PC-9 (cell line): ENCODE results near the gene TAC4. TPM values are rescaled to one million over a fixed set of nuclear protein-coding genes. Genes with fewer than 3 reads are reported as not detected.

Experiments used
- BruUV-seq: library from RNA; stranded (reverse); fragments of 400-500 nt; replicated peaks from 2 replicates; lab custom pipeline; 2021; lab: Mats Ljungman, UMichigan
- CTCF ChIA-PET: fragments of 300-600 bp; sonication (Branson Sonifier 250); formaldehyde crosslinking; loops from one replicate; lab custom pipeline; 2022; ENCODE audit warnings: antibody characterized with exemption; lab: Charles Lee
- POLR2A ChIA-PET: fragments of 300-600 bp; sonication (Branson Sonifier 250); formaldehyde crosslinking; loops from one replicate; lab custom pipeline; 2022; ENCODE audit warnings: antibody characterized with exemption; ENCODE audit not compliant: unreplicated experiment; lab: Charles Lee
- DNase-seq, 2 experiments: peaks; one replicate each; pipeline versions ENCODE4 v3.0.0 to v3.0.0-alpha.2; 2015 to 2022; ENCODE audit warnings: mixed read lengths in 1 of 2
- H2AFZ ChIP-seq: fragments of 200-600 bp; sonication (generic); 2 replicates; pipeline ENCODE4 v1.8.1; 2017; ENCODE audit warnings: antibody characterized with exemption
- H3F3A ChIP-seq: fragments of 200-600 bp; sonication (generic); 2 replicates; pipeline ENCODE4 v1.8.1; 2017; ENCODE audit warnings: antibody characterized with exemption, mild to moderate bottlenecking, low read depth; ENCODE audit not compliant: insufficient read depth
- H3K27ac ChIP-seq: fragments of 200-600 bp; sonication (generic); 2 replicates; pipeline ENCODE4 v1.6.1; 2016; ENCODE audit warnings: mixed run types
- H3K27me3 ChIP-seq: fragments of 200-600 bp; sonication (generic); 2 replicates; pipeline ENCODE4 v1.6.1; 2016; ENCODE audit warnings: low read depth, mixed run types; ENCODE audit not compliant: insufficient read depth
- H3K36me3 ChIP-seq: fragments of 200-600 bp; sonication (generic); 2 replicates; pipeline ENCODE4 v1.6.1; 2016; ENCODE audit warnings: low read depth, mixed run types
- H3K4me1 ChIP-seq: fragments of 200-600 bp; sonication (generic); replicated peaks from 2 replicates; pipeline ENCODE4 v1.6.1; 2016; ENCODE audit warnings: mixed run types; ENCODE audit not compliant: insufficient read depth
- H3K4me2 ChIP-seq: fragments of 200-600 bp; sonication (generic); 2 replicates; pipeline ENCODE4 v1.6.1; 2017; ENCODE audit warnings: mixed run types
- H3K4me3 ChIP-seq: fragments of 200-600 bp; sonication (generic); 2 replicates; pipeline ENCODE4 v1.6.1; 2016; ENCODE audit warnings: mixed run types
- H3K79me2 ChIP-seq: fragments of 200-600 bp; sonication (generic); 2 replicates; pipeline ENCODE4 v1.6.1; 2017; ENCODE audit warnings: low read depth, mixed run types
- H3K9me2 ChIP-seq: fragments of 200-600 bp; sonication (generic); 2 replicates; pipeline ENCODE4 v1.8.1; 2017; ENCODE audit warnings: mild to moderate bottlenecking; ENCODE audit not compliant: insufficient read depth
- H3K9me3 ChIP-seq: fragments of 200-600 bp; sonication (generic); 2 replicates; pipeline ENCODE4 v1.8.1; 2016; ENCODE audit warnings: low read depth; ENCODE audit not compliant: insufficient read depth
- H4K20me1 ChIP-seq: fragments of 200-600 bp; sonication (generic); 2 replicates; pipeline ENCODE4 v1.8.1; 2017; ENCODE audit not compliant: insufficient read depth
- EZH2 ChIP-seq: fragments of 200-600 bp; sonication (generic); IDR thresholded peaks from 2 replicates; pipeline ENCODE4 v1.8.0; 2017; ENCODE audit warnings: antibody characterized with exemption, low read depth
- intact Hi-C: fragments of 100-400 bp; cut with micrococcal nuclease; formaldehyde crosslinking; loops from one replicate; pipeline ENCODE4 v1.10.0; 2022; ENCODE audit not compliant: unreplicated experiment
- total RNA-seq: library from RNA; stranded (reverse); gene quantifications from 2 replicates; pipeline ENCODE4 v1.2.3, GENCODE V29; 2021
- TF ChIP-seq, protein P1 (sequence below): fragments of 200-600 bp; sonication (generic); conservative IDR thresholded peaks from 2 replicates; pipeline ENCODE4 v1.6.1; 2017; ENCODE audit warnings: mixed run types, antibody characterized with exemption, mild to moderate bottlenecking, moderate library complexity

TAC4 gene
- total RNA-seq, 1 experiment from 2014 or later = not detected

- Histone ChIP-seq H3K9me2 (no peaks in the 10 kb centered on the region), H2AFZ (no peak overlapping the region), H3K27ac (no peak overlapping the region), H3K4me1 (peaks cover 4% of the 10 kb centered on the region), H3K4me2 (no peak overlapping the region), H3F3A (no peaks in the 10 kb centered on the region), H3K9me3 (no peaks in the 10 kb centered on the region), H3K79me2 (no peaks in the 10 kb centered on the region), H4K20me1 (no peaks in the 10 kb centered on the region), H3K4me3 (no peak overlapping the region), H3K27me3 (no peaks in the 10 kb centered on the region), H3K36me3 (no peaks in the 10 kb centered on the region)
- ChIA-PET POLR2A (no interaction called here), CTCF (interaction anchor here (3.9 kb wide), 1 partner anchor 135 kb away, joined by 29 read pairs; no protein-coding TSS in a partner anchor)
- TF ChIP-seq EZH2 = no peak
- TF ChIP-seq, protein P1, sequence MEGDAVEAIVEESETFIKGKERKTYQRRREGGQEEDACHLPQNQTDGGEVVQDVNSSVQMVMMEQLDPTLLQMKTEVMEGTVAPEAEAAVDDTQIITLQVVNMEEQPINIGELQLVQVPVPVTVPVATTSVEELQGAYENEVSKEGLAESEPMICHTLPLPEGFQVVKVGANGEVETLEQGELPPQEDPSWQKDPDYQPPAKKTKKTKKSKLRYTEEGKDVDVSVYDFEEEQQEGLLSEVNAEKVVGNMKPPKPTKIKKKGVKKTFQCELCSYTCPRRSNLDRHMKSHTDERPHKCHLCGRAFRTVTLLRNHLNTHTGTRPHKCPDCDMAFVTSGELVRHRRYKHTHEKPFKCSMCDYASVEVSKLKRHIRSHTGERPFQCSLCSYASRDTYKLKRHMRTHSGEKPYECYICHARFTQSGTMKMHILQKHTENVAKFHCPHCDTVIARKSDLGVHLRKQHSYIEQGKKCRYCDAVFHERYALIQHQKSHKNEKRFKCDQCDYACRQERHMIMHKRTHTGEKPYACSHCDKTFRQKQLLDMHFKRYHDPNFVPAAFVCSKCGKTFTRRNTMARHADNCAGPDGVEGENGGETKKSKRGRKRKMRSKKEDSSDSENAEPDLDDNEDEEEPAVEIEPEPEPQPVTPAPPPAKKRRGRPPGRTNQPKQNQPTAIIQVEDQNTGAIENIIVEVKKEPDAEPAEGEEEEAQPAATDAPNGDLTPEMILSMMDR = no peak
- BruUV-seq = no TSS peak
- intact Hi-C loops = no loop called here
- DNase-seq = no peak
Measured at GRCh38 chr17:49862781-49863331, 15.0 kb upstream of the TAC4 start.

DNA sequence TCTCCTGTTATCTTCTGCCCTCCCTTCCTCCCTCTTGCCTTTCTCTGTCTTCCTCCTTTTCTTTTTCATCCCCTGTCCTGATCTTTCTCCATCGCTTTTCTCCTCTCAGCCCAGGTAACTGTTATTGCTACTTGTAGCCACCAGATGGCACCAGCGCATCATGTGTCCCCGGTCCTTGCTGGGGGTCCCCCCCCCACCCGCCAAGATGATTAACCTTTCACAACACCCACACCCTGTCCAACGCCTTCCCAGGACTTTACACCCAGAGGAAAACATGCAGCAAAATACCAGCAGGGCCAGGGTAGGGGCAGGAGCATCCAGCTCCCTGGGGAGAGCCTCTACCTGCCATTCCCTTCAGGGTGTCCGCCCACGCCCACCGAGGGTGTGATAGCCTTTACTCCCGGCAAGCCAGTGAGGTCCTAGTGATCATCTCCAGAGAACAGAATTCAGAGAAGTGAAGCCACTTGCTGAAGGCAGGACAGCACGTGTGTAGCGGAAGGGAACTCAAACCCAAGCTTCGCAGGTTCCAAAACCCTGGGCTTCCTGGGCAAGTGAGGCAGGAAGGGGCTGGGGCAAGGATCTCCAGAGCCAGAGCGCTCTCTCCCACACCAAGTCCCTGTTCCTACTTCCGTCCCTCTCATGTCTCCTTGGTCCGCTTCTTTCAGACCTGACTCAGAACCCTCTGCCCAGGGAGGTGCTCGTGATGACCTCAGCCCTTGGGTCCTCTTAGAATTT lies 13.4 kb upstream of the TAC4 start:
- DNase-seq = peak; percentile 65 to 68
- Histone ChIP-seq H3K79me2 (no peaks in the 10 kb centered on the region), H3K4me2 (peak overlapping the region; percentile 39), H4K20me1 (no peaks in the 10 kb centered on the region), H3K27me3 (no peaks in the 10 kb centered on the region), H3K4me3 (no peak overlapping the region), H2AFZ (no peak overlapping the region), H3K4me1 (peaks cover 4% of the 10 kb centered on the region), H3K9me3 (no peaks in the 10 kb centered on the region), H3K27ac (no peak overlapping the region), H3F3A (no peaks in the 10 kb centered on the region), H3K9me2 (no peaks in the 10 kb centered on the region), H3K36me3 (no peaks in the 10 kb centered on the region)
- no TSS peak for BruUV-seq
- ChIA-PET CTCF (interaction anchor here (0.7 to 3.9 kb wide), 6 partner anchors 16 to 291 kb away, joined by 3 to 29 read pairs (median 7); no protein-coding TSS in a partner anchor), POLR2A (no interaction called here)
- intact Hi-C loops = loop anchor here (1.0 kb wide), 4 partner anchors 91 to 436 kb away; no protein-coding TSS in a partner anchor
- TF ChIP-seq, protein P1 = peak; percentile 99
- no peak for TF ChIP-seq EZH2

DNA sequence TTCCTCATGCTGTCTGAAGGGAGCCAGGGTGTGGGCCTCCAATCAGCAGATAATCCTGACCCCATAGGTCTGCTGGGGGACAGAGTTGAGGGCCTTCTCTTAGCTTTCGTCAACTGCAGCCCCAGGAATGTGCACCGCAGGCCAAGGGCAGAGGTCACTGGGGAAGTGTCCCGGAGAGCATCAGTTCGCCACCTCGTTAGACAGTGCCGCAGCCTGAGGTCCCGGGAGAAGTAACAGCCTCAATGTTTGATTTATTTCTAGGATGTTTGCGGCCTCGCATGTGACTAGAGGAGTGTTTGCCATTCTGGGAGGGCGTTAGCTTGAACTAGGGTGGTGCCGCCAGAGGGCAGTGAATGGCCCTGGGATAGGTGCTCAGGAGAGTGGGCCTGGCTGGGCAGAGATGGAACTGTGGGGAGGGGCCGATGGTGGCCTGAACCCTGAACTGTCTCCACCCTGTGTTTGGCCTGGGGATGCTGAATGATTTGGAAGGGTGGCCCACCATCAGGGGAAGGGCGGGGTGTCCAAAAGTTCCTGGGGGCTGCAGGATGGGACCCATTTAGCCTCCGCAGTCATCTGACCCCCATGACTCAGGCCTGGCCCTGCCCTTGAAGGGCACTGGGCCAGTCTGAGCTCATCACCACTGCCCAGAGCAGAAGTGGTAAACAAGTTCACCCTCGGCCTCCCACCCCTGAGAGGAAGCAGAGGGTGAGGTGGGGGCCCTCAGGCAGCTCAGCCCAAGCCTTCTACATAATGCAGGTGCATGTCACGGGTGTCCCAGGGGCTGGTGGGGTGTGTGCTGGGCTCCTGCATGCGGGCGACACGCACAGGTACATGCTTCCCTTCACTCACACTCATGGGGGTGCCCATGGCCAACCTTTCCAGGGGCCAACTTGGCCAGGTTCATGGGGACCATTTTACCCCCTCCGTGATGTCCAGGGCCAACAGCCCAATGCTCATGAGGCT lies 12.4 kb upstream of the TAC4 start:
- H3K27me3 ChIP-seq = peaks cover under 1% of the 10 kb centered on the region; the same call in 1 of the 2 replicates
- CTCF ChIA-PET = interaction anchor here (3.9 kb wide), 1 partner anchor 137 kb away, joined by 29 read pairs; no protein-coding TSS in a partner anchor
- TF ChIP-seq EZH2 = no peak
- TF ChIP-seq, protein P1 = 0 out of 2 replicates have a peak, but pooled peaks have one; percentile 30
- no peak overlapping the region for H3K4me3 ChIP-seq
- intact Hi-C loops = no loop called here
- H3K9me2 ChIP-seq = no peaks in the 10 kb centered on the region
- no peaks in the 10 kb centered on the region for H3K36me3 ChIP-seq
- H3K9me3 ChIP-seq = no peaks in the 10 kb centered on the region
- H3K4me2 ChIP-seq = no peak overlapping the region
- H3K79me2 ChIP-seq = no peaks in the 10 kb centered on the region
- no peak overlapping the region for H2AFZ ChIP-seq
- no peaks in the 10 kb centered on the region for H3F3A ChIP-seq
- H3K27ac ChIP-seq = no peak overlapping the region
- DNase-seq = no peak
- BruUV-seq = no TSS peak
- peaks cover 4% of the 10 kb centered on the region for H3K4me1 ChIP-seq
- H4K20me1 ChIP-seq = no peaks in the 10 kb centered on the region
- POLR2A ChIA-PET = no interaction called here
